DND-41 (cell line): ENCODE measurements around the gene SYNDIG1.

Experiments used
- ATAC-seq: fragments of 200-7000 bp; cut with Tn5 transposase; 3 replicates; pipeline ENCODE4 v1.9.1; 2021; ENCODE audit warnings: low read depth; ENCODE audit not compliant: insufficient read depth
- DNase-seq: peaks from one replicate; pipeline ENCODE4 v3.0.0-alpha.2; 2020
- H2AFZ ChIP-seq: 2 replicates; pipeline ENCODE4 v1.6.0; 2012; ENCODE audit warnings: low read depth, low read length
- H3K27ac ChIP-seq: 2 replicates; pipeline ENCODE4 v1.5.1; 2012; ENCODE audit warnings: low read length, inconsistent platforms
- H3K27me3 ChIP-seq: fragments of 200-600 bp; sonication (generic); 2 replicates; pipeline ENCODE4 v1.6.0; 2012; ENCODE audit warnings: low read length, mild to moderate bottlenecking, inconsistent platforms; ENCODE audit not compliant: insufficient read depth, poor library complexity
- H3K36me3 ChIP-seq: 2 replicates; pipeline ENCODE4 v1.5.1; 2012; ENCODE audit warnings: low read length, inconsistent platforms; ENCODE audit not compliant: insufficient read depth
- H3K4me1 ChIP-seq: 2 replicates; pipeline ENCODE4 v1.5.1; 2012; ENCODE audit warnings: mild to moderate bottlenecking, low read length; ENCODE audit not compliant: insufficient read depth
- H3K4me2 ChIP-seq: 2 replicates; pipeline ENCODE4 v1.6.0; 2012; ENCODE audit warnings: mild to moderate bottlenecking, moderate library complexity, low read length, inconsistent platforms; ENCODE audit not compliant: insufficient read depth
- H3K4me3 ChIP-seq, 2 experiments: fragments of 200-600 bp in 1 of 2; shearing (Covaris generic) in 1 of 2; 2 replicates each; pipeline ENCODE4 v1.5.1; 2012 to 2016; ENCODE audit warnings: inconsistent platforms in 2 of 2, low read length in 2 of 2, mild to moderate bottlenecking in 2 of 2, low read depth in 1 of 2, moderate library complexity in 1 of 2
- H3K79me2 ChIP-seq: 2 replicates; pipeline ENCODE4 v1.6.0; 2012; ENCODE audit warnings: low read length, inconsistent platforms; ENCODE audit not compliant: insufficient read depth
- H3K9ac ChIP-seq: 2 replicates; pipeline ENCODE4 v1.6.0; 2012; ENCODE audit warnings: low read depth, mild to moderate bottlenecking, inconsistent platforms, low read length, moderate library complexity
- H3K9me3 ChIP-seq: 2 replicates; pipeline ENCODE4 v1.5.1; 2012; ENCODE audit warnings: low read length, moderate library complexity, mild to moderate bottlenecking, inconsistent platforms; ENCODE audit not compliant: insufficient read depth, severe bottlenecking
- H4K20me1 ChIP-seq: 2 replicates; pipeline ENCODE4 v1.6.0; 2012; ENCODE audit warnings: low read length; ENCODE audit not compliant: insufficient read depth
- EZH2 ChIP-seq: IDR thresholded peaks from 3 replicates; pipeline ENCODE4 v1.6.1; 2012; ENCODE audit warnings: borderline replicate concordance, low read depth, mild to moderate bottlenecking, moderate library complexity, low read length, inconsistent platforms; ENCODE audit not compliant: severe bottlenecking
- TF ChIP-seq, protein P1 (sequence below): IDR thresholded peaks from 2 replicates; pipeline ENCODE4 v1.5.1; 2012; ENCODE audit warnings: borderline replicate concordance, low read length, moderate library complexity, mild to moderate bottlenecking; ENCODE audit not compliant: poor library complexity, severe bottlenecking; ENCODE audit errors: extremely low read depth

The SYNDIG1 gene

GRCh38 chr20:24584538-24585356, 115.3 kb downstream of the SYNDIG1 start:
- Histone ChIP-seq H4K20me1 (no peaks in the 10 kb centered on the region), H3K9ac (no peak overlapping the region), H3K27me3 (no peaks in the 10 kb centered on the region), H3K79me2 (no peaks in the 10 kb centered on the region), H3K36me3 (no peaks in the 10 kb centered on the region), H3K27ac (no peak overlapping the region), H2AFZ (no peak overlapping the region), H3K4me1 (no peaks in the 10 kb centered on the region), H3K4me3 (no peak overlapping the region), H3K9me3 (no peaks in the 10 kb centered on the region), H3K4me2 (no peak overlapping the region)
- ATAC-seq = no peak
- no peak for DNase-seq
- no peak for TF ChIP-seq EZH2
- TF ChIP-seq, protein P1, sequence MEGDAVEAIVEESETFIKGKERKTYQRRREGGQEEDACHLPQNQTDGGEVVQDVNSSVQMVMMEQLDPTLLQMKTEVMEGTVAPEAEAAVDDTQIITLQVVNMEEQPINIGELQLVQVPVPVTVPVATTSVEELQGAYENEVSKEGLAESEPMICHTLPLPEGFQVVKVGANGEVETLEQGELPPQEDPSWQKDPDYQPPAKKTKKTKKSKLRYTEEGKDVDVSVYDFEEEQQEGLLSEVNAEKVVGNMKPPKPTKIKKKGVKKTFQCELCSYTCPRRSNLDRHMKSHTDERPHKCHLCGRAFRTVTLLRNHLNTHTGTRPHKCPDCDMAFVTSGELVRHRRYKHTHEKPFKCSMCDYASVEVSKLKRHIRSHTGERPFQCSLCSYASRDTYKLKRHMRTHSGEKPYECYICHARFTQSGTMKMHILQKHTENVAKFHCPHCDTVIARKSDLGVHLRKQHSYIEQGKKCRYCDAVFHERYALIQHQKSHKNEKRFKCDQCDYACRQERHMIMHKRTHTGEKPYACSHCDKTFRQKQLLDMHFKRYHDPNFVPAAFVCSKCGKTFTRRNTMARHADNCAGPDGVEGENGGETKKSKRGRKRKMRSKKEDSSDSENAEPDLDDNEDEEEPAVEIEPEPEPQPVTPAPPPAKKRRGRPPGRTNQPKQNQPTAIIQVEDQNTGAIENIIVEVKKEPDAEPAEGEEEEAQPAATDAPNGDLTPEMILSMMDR = no peak

GRCh38 chr20:24585796-24586522, 116.5 kb downstream of the SYNDIG1 start:
- no peaks in the 10 kb centered on the region for H3K27me3 ChIP-seq
- no peak for DNase-seq

GRCh38 chr20:24586523-24586840, 117.1 kb downstream of the SYNDIG1 start:
- TF ChIP-seq, protein P1 = no peak
- no peak for TF ChIP-seq EZH2
- Histone ChIP-seq H3K27me3 (no peaks in the 10 kb centered on the region), H3K9ac (no peak overlapping the region), H3K79me2 (no peaks in the 10 kb centered on the region), H3K36me3 (no peaks in the 10 kb centered on the region), H4K20me1 (no peaks in the 10 kb centered on the region), H3K9me3 (no peaks in the 10 kb centered on the region), H3K27ac (no peak overlapping the region), H2AFZ (no peak overlapping the region), H3K4me1 (no peaks in the 10 kb centered on the region), H3K4me3 (no peak overlapping the region), H3K4me2 (no peak overlapping the region)
- DNase-seq (no peak), ATAC-seq (no peak)

More at GRCh38 chr20:24585796-24586522, 116.5 kb downstream of the SYNDIG1 start:
- Histone ChIP-seq H3K4me1 (no peaks in the 10 kb centered on the region), H3K36me3 (no peaks in the 10 kb centered on the region), H3K9ac (no peak overlapping the region), H3K9me3 (no peaks in the 10 kb centered on the region), H3K4me2 (no peak overlapping the region), H4K20me1 (no peaks in the 10 kb centered on the region), H3K27ac (no peak overlapping the region), H2AFZ (no peak overlapping the region), H3K4me3 (no peak overlapping the region), H3K79me2 (no peaks in the 10 kb centered on the region)
- ATAC-seq = no peak
- TF ChIP-seq, protein P1 = no peak
- no peak for TF ChIP-seq EZH2
